A549 (cell line): ENCODE measurements around the gene P4HTM. TPM values are rescaled to one million over a fixed set of nuclear protein-coding genes. Genes with fewer than 3 reads are reported as not detected.

ENCODE experiments used
- ATAC-seq, 2 experiments: fragments of 200-7000 bp in 1 of 2; fragments of >200 bp in 1 of 2; cut with Nextera tagmentation in 1 of 2; cut with Tn5 transposase in 1 of 2; 3 replicates each; pipeline versions ENCODE4 v1.8.0 to v1.9.1; 2018 to 2020; ENCODE audit warnings: mild to moderate bottlenecking in 1 of 2, moderate library complexity in 1 of 2
- CTCF ChIA-PET: fragments of 300-600 bp; sonication (Branson Sonifier 250); formaldehyde crosslinking; extraction: SDS; loops from one replicate; lab custom pipeline; 2021; ENCODE audit warnings: antibody characterized with exemption, inconsistent platforms; lab: Yijun Ruan, JAX
- POLR2A ChIA-PET: fragments of 350-600 bp; formaldehyde crosslinking; extraction: SDS; loops from one replicate; lab custom pipeline; 2021; ENCODE audit warnings: antibody characterized with exemption, inconsistent platforms; lab: Yijun Ruan, JAX
- DNase-seq, 2 experiments: peaks; one replicate each; pipeline versions ENCODE4 v3.0.0 to v3.0.0-alpha.2; 2011 to 2016; ENCODE audit warnings: low read depth in 1 of 2, low spot score in 1 of 2
- FAIRE-seq: peaks from 2 replicates; lab custom pipeline; 2011; peaks lifted over from hg19 to GRCh38; lab: Jason Lieb, UNC
- H3K27ac ChIP-seq, 2 experiments: fragments of >200 bp; sonication (Bioruptor Twin); formaldehyde crosslinking; 3 replicates each; pipeline ENCODE4 v1.5.1; 2016 to 2017
- H3K4me1 ChIP-seq: fragments of >200 bp; sonication (Bioruptor Twin); formaldehyde crosslinking; 3 replicates; pipeline ENCODE4 v1.6.1; 2016
- H3K4me2 ChIP-seq: fragments of >200 bp; sonication (Bioruptor Twin); formaldehyde crosslinking; 3 replicates; pipeline ENCODE4 v1.6.1; 2016
- H3K4me3 ChIP-seq: fragments of >200 bp; sonication (Bioruptor Twin); formaldehyde crosslinking; 3 replicates; pipeline ENCODE4 v1.5.1; 2016
- H3K9me3 ChIP-seq: fragments of >200 bp; sonication (Bioruptor Twin); formaldehyde crosslinking; 3 replicates; pipeline ENCODE4 v1.6.1; 2016
- CHD4 ChIP-seq: fragments of 200-600 bp; sonication (generic); IDR thresholded peaks from 2 replicates; pipeline ENCODE4 v1.6.1; 2016; ENCODE audit warnings: antibody characterized with exemption, mild to moderate bottlenecking, borderline replicate concordance
- CTCF ChIP-seq: fragments of >200 bp; sonication (Bioruptor Twin); formaldehyde crosslinking; IDR thresholded peaks from 3 replicates; pipeline ENCODE4 v1.5.1; 2016
- EHMT2 ChIP-seq: fragments of 200-600 bp; sonication (generic); IDR thresholded peaks from 2 replicates; pipeline ENCODE4 v1.6.1; 2016; ENCODE audit warnings: antibody characterized with exemption, low read depth, mild to moderate bottlenecking, moderate library complexity
- JUN ChIP-seq, 2 experiments: fragments of >200 bp; sonication (Bioruptor Twin); formaldehyde crosslinking; IDR thresholded peaks; 2 replicates in 1 of 2; 3 replicates in 1 of 2; pipeline ENCODE4 v1.6.1; 2016 to 2017
- KDM5A ChIP-seq: fragments of 200-600 bp; sonication (generic); IDR thresholded peaks from 2 replicates; pipeline ENCODE4 v1.6.1; 2016; ENCODE audit warnings: antibody characterized with exemption, mild to moderate bottlenecking
- MAX ChIP-seq: IDR thresholded peaks from 2 replicates; pipeline ENCODE4 v1.6.1; 2012
- NFE2L2 ChIP-seq: fragments of 150-350 bp; conservative IDR thresholded peaks from 2 replicates; pipeline ENCODE4 v1.6.1; 2014; ENCODE audit warnings: low read length
- NPAS2 ChIP-seq: fragments of 250-450 bp; sonication (Bioruptor Pico); IDR thresholded peaks from 2 replicates; pipeline ENCODE4 v1.8.0; 2022; ENCODE audit warnings: mild to moderate bottlenecking, moderate library complexity, borderline replicate concordance
- PBX3 ChIP-seq: IDR thresholded peaks from 2 replicates; pipeline ENCODE4 v1.6.1; 2012
- RAD21 ChIP-seq, 2 experiments: fragments of >200 bp in 1 of 2; sonication (Bioruptor Twin) in 1 of 2; formaldehyde crosslinking in 1 of 2; IDR thresholded peaks in 1 of 2; conservative IDR thresholded peaks in 1 of 2; 2 replicates in 1 of 2; 3 replicates in 1 of 2; pipeline ENCODE4 v1.6.1; 2012 to 2018; ENCODE audit warnings: inconsistent platforms in 1 of 2
- RCOR1 ChIP-seq: fragments of 150-350 bp; IDR thresholded peaks from 2 replicates; pipeline ENCODE4 v1.6.1; 2014; ENCODE audit warnings: antibody characterized with exemption, low read length, low read depth
- SMC3 ChIP-seq: fragments of >200 bp; sonication (Bioruptor Twin); formaldehyde crosslinking; IDR thresholded peaks from 3 replicates; pipeline ENCODE4 v1.6.1; 2018; ENCODE audit warnings: inconsistent platforms
- ZC3H11A ChIP-seq: fragments of 450-650 bp; IDR thresholded peaks from 2 replicates; pipeline ENCODE4 v1.6.1; 2014; ENCODE audit warnings: antibody characterized with exemption, mild to moderate bottlenecking
- ZFP36 ChIP-seq: fragments of 450-650 bp; IDR thresholded peaks from 2 replicates; pipeline ENCODE4 v1.6.1; 2014; ENCODE audit warnings: borderline replicate concordance; ENCODE audit not compliant: partially characterized antibody
- ZNF302 ChIP-seq: fragments of 250-450 bp; sonication (Bioruptor Pico); IDR thresholded peaks from 2 replicates; pipeline ENCODE4 v1.9.0; 2021; ENCODE audit warnings: inconsistent platforms, mild to moderate bottlenecking, moderate library complexity
- ZSCAN20 ChIP-seq: fragments of 250-450 bp; sonication (Bioruptor Pico); IDR thresholded peaks from 2 replicates; pipeline ENCODE4 v1.8.0; 2022; ENCODE audit warnings: mild to moderate bottlenecking, moderate library complexity
- WGBS: methylation state at CpG from one replicate; pipeline ENCODE4 v1.1.6; 2017; ENCODE audit errors: missing lambda C conversion rate; 5-methylcytosine and 5-hydroxymethylcytosine counted together
- polyA plus RNA-seq, 4 experiments: library from polyadenylated mRNA; depleted of rRNA in 3 of 4; stranded (reverse); fragments of >200 nt; fragmentation: RNase III in 1 of 4; extraction: RNeasy Plus Mini Kit Qiagen cat#74134 plus additional on column Dnase treatment in 1 of 4; gene quantifications; 2 replicates in 3 of 4; 3 replicates in 1 of 4; pipeline ENCODE4 v1.2.3, GENCODE V29; 2011 to 2017

The P4HTM gene
- polyA plus RNA-seq, 2 of the 4 experiments (the other 2 are of a cell fraction), result 14.4 to 16.4 TPM

GRCh38 chr3:49013113-49013737, 23.2 kb downstream of the P4HTM start:
- Histone ChIP-seq H3K9me3 (no peaks in the 10 kb centered on the region), H3K4me2 (no peak overlapping the region), H3K4me1 (peaks cover 10% of the 10 kb centered on the region; the same call in 2 of the 3 replicates), H3K4me3 (no peak overlapping the region), H3K27ac (no peak overlapping the region)
- POLR2A ChIA-PET, result interaction anchor here (0.7 kb wide), 1 partner anchor 8 kb away, joined by 3 read pairs; the partner anchor contains the start of gene NDUFAF3
- no peak for TF ChIP-seq KDM5A
- no peak for TF ChIP-seq MAX
- 90% methylated on average over 14 of the region's 19 CpGs for WGBS
- DNase-seq (no peak), ATAC-seq (no peak), FAIRE-seq (no peak)
- CTCF ChIA-PET, result interaction anchor here (0.8 to 30.1 kb wide), 10 partner anchors 8 to 436 kb away, joined by 3 to 385 read pairs (median 5); partner anchors contain the start of genes IMPDH2, NDUFAF3, P4HTM and QRICH1

GRCh38 chr3:49013738-49014660, 24.0 kb downstream of the P4HTM start:
- ATAC-seq, result peak; percentile 58 to 69
- Histone ChIP-seq H3K9me3 (no peaks in the 10 kb centered on the region), H3K4me1 (peaks cover 7% of the 10 kb centered on the region), H3K4me3 (no peak overlapping the region), H3K27ac (no peak overlapping the region), H3K4me2 (no peak overlapping the region)
- ChIA-PET POLR2A (interaction anchor here (0.7 kb wide), 1 partner anchor 8 kb away, joined by 3 read pairs; the partner anchor contains the start of gene NDUFAF3), CTCF (interaction anchor here (0.8 to 30.1 kb wide), 9 partner anchors 7 to 435 kb away, joined by 3 to 385 read pairs (median 5); partner anchors contain the start of genes IMPDH2, NDUFAF3 and P4HTM)
- FAIRE-seq, result no peak
- WGBS, result 79% methylated on average over 14 of the region's 24 CpGs
- peak; percentile 43 to 63 for DNase-seq
- no peak for TF ChIP-seq NPAS2 (CRISPR knock-in tag)
- no peak for TF ChIP-seq ZC3H11A
- peak; percentile 18 to 28; a peak in 1 of 5 replicates for TF ChIP-seq RAD21 (conservative IDR thresholded peaks at IDR 0.05 in 1 of 2, IDR thresholded peaks at IDR 0.05 in 1 of 2)
- TF ChIP-seq CTCF, result peak; percentile 32
- TF ChIP-seq SMC3, result peak; percentile 24; the same call in 1 of the 3 replicates
- TF ChIP-seq, all 56 proteins: peak for 3

GRCh38 chr3:49015072-49015471, 25.0 kb downstream of the P4HTM start:
- Histone ChIP-seq H3K9me3 (no peaks in the 10 kb centered on the region), H3K27ac (no peak overlapping the region), H3K4me3 (no peak overlapping the region), H3K4me1 (peaks cover 17% of the 10 kb centered on the region), H3K4me2 (no peak overlapping the region)
- 91% methylated on average over 5 of the region's 8 CpGs for WGBS
- no peak for DNase-seq
- ATAC-seq, result no peak
- ChIA-PET POLR2A (no interaction called here), CTCF (interaction anchor here (1.0 to 30.1 kb wide), 4 partner anchors 7 to 24 kb away, joined by 3 to 385 read pairs (median 36); partner anchors contain the start of genes P4HTM and WDR6)
- TF ChIP-seq ZSCAN20 (no peak), KDM5A (no peak), CHD4 (no peak), EHMT2 (no peak), ZNF302 (CRISPR knock-in tag) (no peak), PBX3 (no peak), ZFP36 (no peak), JUN (IDR thresholded peaks at IDR 0.05) (no peak), NFE2L2 (no peak), RCOR1 (no peak)
- no peak for FAIRE-seq
